Fibroblast of skin of left quadriceps (primary cell): ENCODE results near the gene PRRG4.
"Not testable (repeated sequence)": the region's sequence is repeated elsewhere in the genome, so short reads cannot be mapped to it uniquely, and the experiment has no call there.

Source experiments
- DNase-seq, 2 experiments: peaks; one replicate each; pipeline ENCODE4 v3.0.0-alpha.2; 2013; ENCODE audit warnings: low read depth in 2 of 2

The PRRG4 gene

DNA sequence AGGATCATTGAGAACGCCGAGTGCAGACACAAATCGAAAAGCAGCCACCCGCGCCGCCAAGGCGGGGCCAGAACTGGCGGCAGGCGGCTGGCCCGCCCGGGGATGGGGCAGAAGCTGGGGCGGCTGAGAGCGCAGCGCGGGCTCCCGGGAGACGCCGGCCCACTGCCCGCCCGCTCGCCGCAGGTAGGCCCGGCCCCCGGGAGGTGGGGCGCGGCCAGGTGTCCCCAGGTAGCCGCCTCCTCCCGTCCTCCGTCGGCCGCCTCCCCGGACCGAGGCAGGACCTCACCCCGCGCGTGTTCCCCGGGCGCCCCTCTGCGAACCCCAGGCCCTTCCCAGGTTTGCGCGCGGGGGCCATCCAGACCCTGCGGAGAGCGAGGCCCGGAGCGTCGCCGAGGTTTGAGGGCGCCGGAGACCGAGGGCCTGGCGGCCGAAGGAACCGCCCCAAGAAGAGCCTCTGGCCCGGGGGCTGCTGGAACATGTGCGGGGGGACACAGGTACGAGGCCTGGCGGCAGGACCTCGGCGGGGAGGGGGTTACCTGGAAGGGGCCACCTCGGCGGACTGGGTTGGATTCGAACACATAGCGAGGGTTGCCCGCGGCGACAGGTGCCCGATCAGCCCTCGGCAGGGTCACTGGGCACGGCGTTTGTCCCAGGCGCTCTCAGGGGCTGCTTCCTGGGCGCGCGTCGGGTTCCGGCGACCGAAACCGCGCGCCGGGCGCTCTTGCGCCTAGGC is at the start of gene PRRG4:
PRRG4 (plus strand) TSS at position 248 of the 733 bp plus-strand sequence. CDS start 603 bp downstream, outside the sequence.
- no peak for DNase-seq

- DNase-seq = not testable (repeated sequence)
Observed at GRCh38 chr11:32780839-32781238, 48.9 kb upstream of the PRRG4 start.

DNA sequence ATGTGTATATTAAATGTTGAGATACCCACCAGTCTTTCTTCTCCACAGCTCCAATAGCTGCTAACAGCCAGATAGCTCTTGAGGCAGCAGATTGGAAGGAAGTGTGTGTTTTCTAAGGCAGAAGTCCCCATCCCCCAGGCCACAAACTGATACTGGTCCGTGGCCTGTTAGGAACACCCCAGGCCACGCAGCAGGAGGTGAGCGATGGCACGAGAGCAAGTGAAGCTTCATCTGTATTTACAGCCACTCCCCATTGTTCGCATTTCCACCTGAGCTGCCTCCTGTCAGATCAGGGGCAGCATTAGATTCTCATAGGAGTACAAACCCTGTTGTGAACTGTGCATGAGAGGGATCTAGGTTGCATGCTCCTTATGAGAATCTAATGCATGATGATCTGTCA is 48.0 kb upstream of the PRRG4 start:
- no peak for DNase-seq

- DNase-seq = no peak
Observed at GRCh38 chr11:32785262-32785661, 44.5 kb upstream of the PRRG4 start.

GRCh38 chr11:32786811-32787210 is 42.9 kb upstream of the PRRG4 start:
- no peak for DNase-seq

DNA sequence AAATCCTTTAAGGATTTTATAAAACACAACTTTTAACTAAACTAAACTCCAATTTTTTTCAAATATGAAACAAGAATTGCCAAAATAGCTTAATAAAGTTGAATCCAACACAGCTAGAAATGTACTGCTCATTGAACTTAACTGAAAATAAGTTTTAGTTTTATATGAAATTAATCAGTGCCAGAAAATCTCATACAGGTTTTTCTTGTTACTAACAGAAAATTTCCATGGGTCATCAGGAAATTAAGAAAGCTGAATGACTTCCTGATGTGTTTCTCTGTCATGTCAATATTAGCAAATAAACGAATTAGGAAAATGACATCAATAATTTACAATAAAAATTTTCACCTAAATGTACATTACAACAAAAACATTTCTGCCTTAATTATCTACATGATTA is 38.8 kb upstream of the PRRG4 start:
- DNase-seq = no peak

GRCh38 chr11:32792111-32792947 is 37.4 kb upstream of the PRRG4 start:
- no peak for DNase-seq

- peak in 1 of 2 experiments; percentile 7 for DNase-seq
Observed at GRCh38 chr11:32792948-32793475, 36.7 kb upstream of the PRRG4 start.

DNA sequence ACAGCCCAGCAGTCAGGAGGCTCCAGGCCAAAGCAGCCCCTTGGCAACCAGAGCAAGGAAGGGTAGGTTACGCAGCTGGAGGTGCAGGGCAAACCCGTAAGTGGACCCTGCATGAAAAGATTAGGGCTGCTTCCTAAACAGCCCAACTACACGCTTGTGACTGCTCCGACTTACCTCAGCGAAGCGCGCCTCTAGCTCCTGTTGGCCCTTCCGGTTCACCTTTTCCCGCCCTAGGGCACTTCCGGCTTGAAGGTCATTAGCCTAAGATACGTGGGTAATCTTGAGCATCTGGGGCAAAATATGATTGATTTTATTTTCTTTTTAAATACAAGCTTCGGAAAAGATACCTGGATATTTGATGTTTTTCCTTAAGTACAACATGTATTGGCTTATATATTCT is 35.3 kb upstream of the PRRG4 start, which contains the start of gene CCDC73:
CCDC73 (minus strand) TSS at position 224 of the 400 bp plus-strand sequence. CDS start 34,419 bp downstream, outside the sequence.
- no peak for DNase-seq

GRCh38 chr11:32796425-32796824 is 33.3 kb upstream of the PRRG4 start:
- no peak for DNase-seq

GRCh38 chr11:32809313-32809712 is 20.4 kb upstream of the PRRG4 start:
- DNase-seq = peak; percentile 23 to 37

DNA sequence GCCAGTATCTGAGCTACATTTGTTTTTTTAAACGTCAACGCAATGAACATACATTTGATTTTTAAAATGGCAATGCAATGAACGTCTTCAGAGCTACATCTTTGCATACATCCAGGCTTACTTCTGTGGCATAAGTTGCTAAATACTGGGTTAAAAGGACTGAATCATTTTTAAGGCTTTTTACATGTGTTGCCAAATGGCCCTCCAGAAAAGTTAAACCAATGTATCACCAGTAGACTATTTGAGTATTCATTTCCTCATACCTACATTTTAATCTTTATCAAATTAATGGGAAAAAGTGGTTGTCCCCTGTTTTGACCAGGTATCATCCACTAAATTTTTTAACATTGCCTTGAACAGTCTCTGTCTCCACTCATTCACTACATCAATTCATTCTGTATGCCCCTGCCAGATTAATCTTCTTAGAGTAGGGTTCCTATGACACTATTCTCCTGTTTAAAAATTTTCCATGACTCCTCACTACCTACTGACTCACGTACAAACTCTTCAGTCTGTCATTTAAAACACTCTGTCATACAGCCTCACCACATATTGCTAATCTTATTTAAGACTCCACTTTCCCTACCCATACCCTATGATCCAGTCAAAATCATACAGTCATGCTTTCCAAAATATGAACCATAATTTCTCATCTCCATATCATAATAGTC is 12.4 kb upstream of the PRRG4 start:
- DNase-seq = no peak

- DNase-seq = no peak
Observed at GRCh38 chr11:32817852-32818183, 11.9 kb upstream of the PRRG4 start.

- DNase-seq = no peak
Observed at GRCh38 chr11:32819187-32819586, 10.5 kb upstream of the PRRG4 start.

DNA sequence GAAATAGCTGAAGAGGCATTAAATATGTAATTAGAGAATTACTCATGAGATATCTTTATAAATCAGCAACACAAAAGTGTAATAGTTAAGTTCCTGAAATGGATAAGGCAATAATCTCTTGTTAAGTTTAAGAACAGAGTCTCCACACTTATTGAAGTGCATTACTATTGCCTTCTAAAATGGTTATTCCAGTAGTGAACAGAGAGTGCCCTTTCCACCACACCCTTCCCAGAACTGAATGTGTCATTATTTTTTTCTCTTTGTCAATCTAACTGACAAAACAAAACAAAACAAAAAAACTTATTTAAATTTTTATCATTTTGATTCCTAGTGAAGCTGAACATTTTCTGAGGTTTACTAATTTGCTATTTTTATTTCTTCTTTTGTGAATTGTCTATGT is 9.2 kb upstream of the PRRG4 start:
- DNase-seq = no peak

DNA sequence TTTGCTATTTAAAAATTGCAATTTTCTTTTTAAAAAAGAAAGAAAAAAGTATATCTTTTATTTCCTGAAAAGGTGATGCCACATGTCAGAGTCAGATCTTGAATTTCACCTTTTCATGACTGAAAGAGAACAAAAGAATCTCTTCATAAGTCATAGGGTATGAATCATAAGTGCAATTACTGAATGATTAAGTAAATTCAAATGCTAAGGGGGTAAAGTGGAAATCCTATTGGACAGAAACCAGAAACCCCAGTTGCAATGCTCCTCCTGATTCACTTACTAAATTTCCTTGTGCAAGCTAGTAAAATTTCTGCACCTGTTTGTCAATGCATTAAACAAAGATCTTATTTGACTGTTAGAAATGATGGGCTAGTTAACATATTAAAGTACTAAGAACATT is 8.2 kb upstream of the PRRG4 start:
- DNase-seq = no peak

GRCh38 chr11:32821917-32822560 is 7.7 kb upstream of the PRRG4 start:
- no peak for DNase-seq

- not testable (repeated sequence) for DNase-seq
Observed at GRCh38 chr11:32823617-32824016, 6.1 kb upstream of the PRRG4 start.

GRCh38 chr11:32826113-32826512 is 3.6 kb upstream of the PRRG4 start:
- no peak for DNase-seq

DNA sequence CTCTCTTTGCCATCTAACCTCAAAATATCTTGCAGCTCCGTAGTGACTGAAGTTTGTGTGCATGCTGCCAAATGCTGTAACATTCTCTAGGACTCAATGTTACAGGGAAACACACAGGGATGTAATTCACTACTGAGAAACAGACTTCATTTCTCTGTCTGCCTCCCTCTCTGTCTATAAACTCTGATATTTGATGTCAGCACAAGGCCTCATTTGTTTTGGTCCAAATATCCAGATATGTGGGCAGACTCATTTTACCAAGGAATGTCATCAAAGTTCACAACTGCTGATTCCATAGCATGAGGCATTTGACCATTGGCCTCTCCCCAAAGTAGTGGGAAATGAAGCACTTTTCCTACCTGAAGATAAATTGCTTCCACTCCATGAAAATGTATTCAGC is 2.5 kb upstream of the PRRG4 start:
- no peak for DNase-seq

DNA sequence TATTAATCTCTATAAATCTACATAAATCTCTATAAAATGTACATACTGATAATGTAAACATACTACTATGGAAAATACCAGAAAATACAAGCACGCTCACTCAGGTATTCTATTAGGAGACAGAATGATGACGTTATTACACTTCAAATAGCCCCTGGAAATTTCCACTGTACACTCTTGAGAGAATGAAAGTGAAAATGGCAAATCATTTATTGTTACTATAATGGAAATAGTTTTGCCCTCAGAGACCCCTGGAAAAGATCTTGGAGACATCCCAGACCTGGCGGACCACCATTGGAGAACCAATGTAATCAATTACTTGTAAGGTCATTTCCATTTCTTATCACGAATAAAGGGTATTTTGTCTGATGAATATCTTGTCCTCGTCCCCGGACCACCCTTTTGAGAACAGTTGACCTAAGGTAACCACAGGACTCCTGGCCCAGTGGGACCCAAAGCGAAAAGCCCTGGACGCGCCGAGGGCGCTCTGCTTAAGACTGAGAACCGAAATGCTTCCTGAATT is 509 bp upstream of the PRRG4 start:
- no peak for DNase-seq

DNA sequence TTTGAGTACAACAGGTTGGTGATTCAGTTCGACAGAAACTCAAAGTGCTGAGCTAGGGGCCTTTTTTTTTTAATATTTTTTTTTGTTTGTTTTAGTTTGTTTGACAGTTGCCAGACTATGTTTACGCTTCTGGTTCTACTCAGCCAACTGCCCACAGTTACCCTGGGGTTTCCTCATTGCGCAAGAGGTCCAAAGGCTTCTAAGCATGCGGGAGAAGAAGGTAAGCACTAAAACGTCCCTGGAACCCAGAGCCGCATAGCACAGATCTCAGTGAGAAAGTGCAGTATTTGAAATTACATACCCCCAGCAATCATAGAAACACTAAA is 649 bp downstream of the PRRG4 start:
- DNase-seq = no peak
